ENCODE measurements around the gene MTCL1.
A peak's percentile ranks its signal among the peaks of the same experiment; 100 is the strongest.

Gene MTCL1

GRCh38 chr18:8754995-8755960, 49.9 kb downstream of the MTCL1 start:
- Histone ChIP-seq H3K27ac (ENCODE audit: poor library complexity, severe bottlenecking) (no peak overlapping the region), H3K36me3 (ENCODE audit: low read depth) (peaks cover 9% of the 10 kb centered on the region; the same call in 1 of the 2 replicates), H3K9me3 (ENCODE audit: severe bottlenecking) (no peaks in the 10 kb centered on the region), H3K27me3 (ENCODE audit: insufficient read depth, poor library complexity, severe bottlenecking) (no peaks in the 10 kb centered on the region), H3K4me3 (ENCODE audit: severe bottlenecking) (no peak overlapping the region), H3K4me1 (ENCODE audit: insufficient read depth, poor library complexity, severe bottlenecking) (peaks cover 9% of the 10 kb centered on the region)
- DNase-seq (ENCODE audit: low spot score) = no peak
- ATAC-seq (ENCODE audit: low read depth) = peak; percentile 53; the same call in 2 of the 3 replicates
- TF ChIP-seq CTCF (IDR thresholded peaks at IDR 0.05; ENCODE audit: poor library complexity, severe bottlenecking) = no peak

DNA sequence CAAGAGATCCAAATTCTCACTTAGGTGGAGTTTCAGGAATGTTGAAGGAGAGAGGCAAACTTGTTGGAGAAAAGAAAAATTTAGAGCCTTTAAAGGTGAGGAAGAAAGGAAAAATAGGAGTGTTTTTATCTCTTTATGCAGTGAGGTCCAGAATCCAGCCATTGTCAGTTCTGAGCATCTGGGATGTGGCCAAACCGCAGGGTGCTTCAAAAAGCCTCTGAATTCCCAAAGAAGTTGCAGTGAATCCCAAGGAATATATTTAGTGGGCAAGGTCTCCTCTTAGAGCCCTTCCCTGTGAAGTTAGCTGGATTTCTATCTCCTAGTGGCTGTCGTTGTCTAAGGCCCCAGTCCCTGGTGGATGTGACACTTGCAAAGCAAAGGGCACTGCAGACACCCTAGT, 51.2 kb downstream of the MTCL1 start:
- Histone ChIP-seq H3K27me3 (ENCODE audit: insufficient read depth, poor library complexity, severe bottlenecking) (no peaks in the 10 kb centered on the region), H3K4me3 (ENCODE audit: severe bottlenecking) (no peak overlapping the region), H3K27ac (ENCODE audit: poor library complexity, severe bottlenecking) (no peak overlapping the region), H3K9me3 (ENCODE audit: severe bottlenecking) (no peaks in the 10 kb centered on the region), H3K36me3 (ENCODE audit: low read depth) (peaks cover 22% of the 10 kb centered on the region), H3K4me1 (ENCODE audit: insufficient read depth, poor library complexity, severe bottlenecking) (peaks cover 9% of the 10 kb centered on the region)
- DNase-seq (ENCODE audit: low spot score) = no peak
- no peak for ATAC-seq (ENCODE audit: low read depth)
- TF ChIP-seq CTCF (IDR thresholded peaks at IDR 0.05; ENCODE audit: poor library complexity, severe bottlenecking) = no peak

GRCh38 chr18:8757396-8757997, 52.1 kb downstream of the MTCL1 start:
- Histone ChIP-seq H3K36me3 (ENCODE audit: low read depth) (peaks cover 30% of the 10 kb centered on the region), H3K27me3 (ENCODE audit: insufficient read depth, poor library complexity, severe bottlenecking) (no peaks in the 10 kb centered on the region), H3K4me3 (ENCODE audit: severe bottlenecking) (no peak overlapping the region), H3K27ac (ENCODE audit: poor library complexity, severe bottlenecking) (peak overlapping the region; percentile 26), H3K9me3 (ENCODE audit: severe bottlenecking) (no peaks in the 10 kb centered on the region), H3K4me1 (ENCODE audit: insufficient read depth, poor library complexity, severe bottlenecking) (peaks cover 9% of the 10 kb centered on the region)
- no peak for ATAC-seq (ENCODE audit: low read depth)
- no peak for TF ChIP-seq CTCF (IDR thresholded peaks at IDR 0.05; ENCODE audit: poor library complexity, severe bottlenecking)
- DNase-seq (ENCODE audit: low spot score) = no peak

DNA sequence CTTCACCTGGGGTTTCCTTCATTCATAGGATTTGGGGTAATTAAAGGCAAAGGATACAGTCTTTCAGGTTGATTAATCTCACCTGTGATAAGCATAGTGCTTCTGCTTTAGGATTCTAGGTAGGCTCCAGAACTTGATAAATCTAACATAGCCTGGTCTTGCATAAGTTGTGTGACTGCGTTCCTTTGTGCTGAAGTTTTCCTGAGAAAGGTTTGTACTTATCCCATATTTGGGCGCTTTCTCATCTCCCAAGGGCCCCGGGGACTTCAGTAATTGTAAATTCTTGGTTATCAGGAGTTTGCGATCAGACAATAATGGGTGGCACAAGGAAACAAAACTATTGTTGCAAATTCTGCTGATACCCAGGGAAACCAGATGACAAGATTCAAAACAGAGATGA, 53.1 kb downstream of the MTCL1 start:
- Histone ChIP-seq H3K36me3 (ENCODE audit: low read depth) (peaks cover 37% of the 10 kb centered on the region), H3K27ac (ENCODE audit: poor library complexity, severe bottlenecking) (peak overlapping the region; percentile 26), H3K4me1 (ENCODE audit: insufficient read depth, poor library complexity, severe bottlenecking) (peaks cover 9% of the 10 kb centered on the region), H3K9me3 (ENCODE audit: severe bottlenecking) (no peaks in the 10 kb centered on the region), H3K4me3 (ENCODE audit: severe bottlenecking) (no peak overlapping the region), H3K27me3 (ENCODE audit: insufficient read depth, poor library complexity, severe bottlenecking) (no peaks in the 10 kb centered on the region)
- no peak for TF ChIP-seq CTCF (IDR thresholded peaks at IDR 0.05; ENCODE audit: poor library complexity, severe bottlenecking)
- DNase-seq (ENCODE audit: low spot score) (no peak), ATAC-seq (ENCODE audit: low read depth) (peak; percentile 67; the same call in 2 of the 3 replicates)
